RWPE1 (cell line): ENCODE results near the gene TRIM41.
"Not testable (repeated sequence)": the region's sequence is repeated elsewhere in the genome, so short reads cannot be mapped to it uniquely, and the experiment has no call there.

Experiments
- CTCF ChIA-PET: fragments of 350-600 bp; sonication (Branson Sonifier 250); formaldehyde crosslinking; extraction: SDS; loops from one replicate; lab custom pipeline; 2021; lab: Yijun Ruan, JAX
- POLR2A ChIA-PET: fragments of 400-600 bp; formaldehyde crosslinking; extraction: SDS; loops from one replicate; lab custom pipeline; 2020; ENCODE audit warnings: antibody characterized with exemption; ENCODE audit not compliant: low non-redundant PET; lab: Yijun Ruan, JAX
- DNase-seq: peaks from one replicate; pipeline ENCODE4 v3.0.0; 2012; ENCODE audit warnings: low spot score
- H3K27ac ChIP-seq: fragments of 450-650 bp; 2 replicates; pipeline ENCODE4 v1.5.1; 2017
- TF ChIP-seq, protein P1 (sequence below): fragments of 450-650 bp; conservative IDR thresholded peaks from 2 replicates; pipeline ENCODE4 v1.5.1; 2017; ENCODE audit warnings: low read depth, mild to moderate bottlenecking

The TRIM41 gene

DNA sequence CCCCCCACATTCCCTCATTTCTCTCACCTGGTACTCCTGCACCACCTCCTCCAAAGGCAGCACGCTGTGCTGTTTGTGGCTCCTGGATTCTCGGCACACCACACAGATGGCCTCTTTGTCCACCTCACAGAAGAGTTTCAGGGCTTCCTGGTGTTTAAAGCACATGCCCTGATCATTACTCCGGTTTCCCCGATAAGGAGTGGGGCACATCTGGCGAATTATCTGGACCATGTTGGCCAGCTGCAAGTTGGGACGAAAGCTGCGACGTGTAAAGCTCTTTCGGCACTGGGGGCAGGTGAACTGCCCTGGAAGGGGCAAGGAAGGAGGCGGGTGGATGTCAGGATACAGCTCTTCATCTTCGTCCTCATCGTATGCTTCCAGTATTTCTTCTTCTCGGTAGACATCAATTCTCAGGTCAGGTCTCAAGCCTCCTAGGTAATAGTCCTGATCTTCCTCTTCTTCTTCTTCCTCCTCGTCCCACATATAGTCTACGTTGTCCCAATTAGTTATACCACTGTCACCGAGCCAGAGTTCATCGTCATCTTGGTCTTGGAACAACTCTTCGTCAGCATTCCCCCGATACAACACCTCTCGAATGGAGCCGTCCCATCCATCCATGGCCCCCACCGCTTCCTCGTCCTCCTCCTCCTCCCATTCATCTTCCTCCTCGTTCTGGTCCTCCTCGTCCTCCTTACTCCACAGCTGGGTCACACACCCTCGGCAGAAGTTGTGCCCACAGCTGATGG is 37.1 kb downstream of the TRIM41 start:
- POLR2A ChIA-PET = interaction anchor here (0.7 to 0.9 kb wide), 2 partner anchors 10 to 54 kb away, joined by 3 read pairs; no protein-coding TSS in a partner anchor
- peak overlapping the region; percentile 91 for H3K27ac ChIP-seq
- CTCF ChIA-PET = interaction anchor here (0.7 kb wide), 1 partner anchor 92 kb away, joined by 3 read pairs; no protein-coding TSS in a partner anchor
- no peak for DNase-seq
- TF ChIP-seq, protein P1, sequence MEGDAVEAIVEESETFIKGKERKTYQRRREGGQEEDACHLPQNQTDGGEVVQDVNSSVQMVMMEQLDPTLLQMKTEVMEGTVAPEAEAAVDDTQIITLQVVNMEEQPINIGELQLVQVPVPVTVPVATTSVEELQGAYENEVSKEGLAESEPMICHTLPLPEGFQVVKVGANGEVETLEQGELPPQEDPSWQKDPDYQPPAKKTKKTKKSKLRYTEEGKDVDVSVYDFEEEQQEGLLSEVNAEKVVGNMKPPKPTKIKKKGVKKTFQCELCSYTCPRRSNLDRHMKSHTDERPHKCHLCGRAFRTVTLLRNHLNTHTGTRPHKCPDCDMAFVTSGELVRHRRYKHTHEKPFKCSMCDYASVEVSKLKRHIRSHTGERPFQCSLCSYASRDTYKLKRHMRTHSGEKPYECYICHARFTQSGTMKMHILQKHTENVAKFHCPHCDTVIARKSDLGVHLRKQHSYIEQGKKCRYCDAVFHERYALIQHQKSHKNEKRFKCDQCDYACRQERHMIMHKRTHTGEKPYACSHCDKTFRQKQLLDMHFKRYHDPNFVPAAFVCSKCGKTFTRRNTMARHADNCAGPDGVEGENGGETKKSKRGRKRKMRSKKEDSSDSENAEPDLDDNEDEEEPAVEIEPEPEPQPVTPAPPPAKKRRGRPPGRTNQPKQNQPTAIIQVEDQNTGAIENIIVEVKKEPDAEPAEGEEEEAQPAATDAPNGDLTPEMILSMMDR = no peak

DNA sequence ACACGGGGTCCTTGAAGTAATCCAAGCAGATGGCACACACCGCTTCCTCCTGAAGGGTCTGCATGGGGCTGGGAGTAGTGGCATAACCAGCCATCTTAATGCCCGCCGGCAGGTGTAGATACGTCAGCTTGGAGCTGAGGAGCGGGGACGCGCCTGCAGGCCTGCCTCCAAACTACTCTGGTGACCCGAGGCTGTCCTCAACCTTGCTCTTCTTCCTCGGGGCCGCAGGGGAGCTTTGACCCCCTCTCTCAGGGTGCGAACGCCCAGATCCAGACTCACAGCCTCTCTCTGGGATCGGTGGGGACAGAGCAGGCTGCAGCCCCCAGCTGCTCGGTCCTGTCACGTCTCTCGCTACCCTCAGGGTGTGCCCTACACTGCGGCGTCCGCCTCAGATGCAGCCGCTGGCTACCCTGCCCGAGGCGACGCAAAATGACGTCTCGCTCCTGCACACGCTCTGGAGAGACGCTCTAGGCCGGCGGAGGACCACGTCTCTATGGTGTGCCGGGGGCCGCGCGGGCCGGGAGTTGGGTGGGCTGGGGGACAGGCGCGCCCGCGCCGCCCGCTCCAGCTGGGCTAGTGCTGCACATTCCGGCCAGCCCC is 37.7 kb downstream of the TRIM41 start, which contains the start of gene TRIM52:
Gene TRIM52, minus strand, starts transcription at position 424 of the 600 bp plus-strand sequence. Its CDS starts 330 bp downstream, at position 94.
- TF ChIP-seq, protein P1 = no peak
- CTCF ChIA-PET = interaction anchor here (0.5 to 0.7 kb wide), 2 partner anchors 73 to 93 kb away, joined by 3 read pairs; no protein-coding TSS in a partner anchor
- peak within 1 kb of the TSS; percentile 91 for H3K27ac ChIP-seq
- POLR2A ChIA-PET = interaction anchor here (0.7 to 0.9 kb wide), 2 partner anchors 10 to 458 kb away, joined by 3 to 4 read pairs; no protein-coding TSS in a partner anchor
- DNase-seq = peak; percentile 87

DNA sequence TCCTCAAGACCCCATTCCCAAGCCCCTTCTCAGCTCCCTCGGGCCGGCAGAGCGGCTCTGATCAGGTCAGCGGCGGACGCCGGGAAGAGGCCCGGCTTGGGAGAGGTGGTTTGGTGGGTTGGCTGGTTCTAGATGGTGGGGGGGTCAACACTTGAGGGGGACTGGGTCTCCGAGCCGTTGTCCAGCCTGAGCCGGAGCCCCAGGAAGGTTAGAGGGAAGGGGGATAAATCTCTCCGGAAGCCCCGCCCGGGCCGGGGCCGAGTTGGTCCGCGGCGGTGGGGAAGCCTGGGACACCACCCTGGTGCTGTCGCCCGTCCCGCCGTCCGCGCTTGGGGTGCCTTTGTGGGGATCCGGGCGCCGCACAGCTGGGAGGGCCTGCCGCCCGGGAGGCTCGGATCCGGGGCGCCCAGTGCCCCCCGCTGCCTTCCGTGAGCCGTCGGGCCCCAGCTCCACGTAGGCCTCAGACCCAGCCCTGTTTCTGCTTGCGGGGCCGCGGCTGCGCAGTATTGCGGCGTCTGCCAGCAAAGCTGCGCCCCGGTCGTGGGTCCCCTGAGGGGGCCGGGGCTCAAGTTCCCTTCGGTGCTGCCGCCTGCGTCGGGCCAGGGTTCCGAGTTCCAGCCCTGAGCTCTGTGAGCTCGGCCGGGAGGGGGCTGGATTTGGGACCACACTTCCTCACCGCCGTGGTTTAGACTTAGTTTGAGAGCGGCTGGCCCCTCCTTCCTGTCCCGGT is 38.4 kb downstream of the TRIM41 start:
- peak; percentile 62 for DNase-seq
- H3K27ac ChIP-seq = peak overlapping the region; percentile 91
- ChIA-PET CTCF (interaction anchor here (0.5 kb wide), 1 partner anchor 74 kb away, joined by 3 read pairs; no protein-coding TSS in a partner anchor), POLR2A (interaction anchor here (0.7 to 1.0 kb wide), 3 partner anchors 11 to 458 kb away, joined by 3 to 4 read pairs (median 3); no protein-coding TSS in a partner anchor)
- TF ChIP-seq, protein P1 = no peak

DNA sequence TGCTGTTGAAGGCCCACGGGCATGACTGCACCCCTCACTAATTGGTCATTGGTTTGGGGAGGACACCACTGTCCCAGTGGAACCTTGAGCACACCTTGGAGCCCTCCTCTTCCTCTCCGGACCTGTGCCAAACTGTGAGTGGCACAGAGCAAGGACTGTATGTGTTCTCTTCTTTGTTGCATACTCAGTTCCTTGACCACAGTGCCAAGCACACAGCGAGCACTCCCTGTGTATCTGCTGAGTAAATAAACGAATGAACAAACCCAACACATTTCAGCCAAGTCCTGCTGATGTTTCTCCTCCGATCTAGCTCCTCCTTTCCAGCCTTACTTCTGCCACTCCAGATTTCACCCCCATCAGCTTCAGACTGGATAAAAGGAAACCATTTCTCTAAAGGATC is 40.6 kb downstream of the TRIM41 start:
- ChIA-PET POLR2A (no interaction called here), CTCF (no interaction called here)
- no peak for DNase-seq
- TF ChIP-seq, protein P1 = no peak
- H3K27ac ChIP-seq = no peak overlapping the region

DNA sequence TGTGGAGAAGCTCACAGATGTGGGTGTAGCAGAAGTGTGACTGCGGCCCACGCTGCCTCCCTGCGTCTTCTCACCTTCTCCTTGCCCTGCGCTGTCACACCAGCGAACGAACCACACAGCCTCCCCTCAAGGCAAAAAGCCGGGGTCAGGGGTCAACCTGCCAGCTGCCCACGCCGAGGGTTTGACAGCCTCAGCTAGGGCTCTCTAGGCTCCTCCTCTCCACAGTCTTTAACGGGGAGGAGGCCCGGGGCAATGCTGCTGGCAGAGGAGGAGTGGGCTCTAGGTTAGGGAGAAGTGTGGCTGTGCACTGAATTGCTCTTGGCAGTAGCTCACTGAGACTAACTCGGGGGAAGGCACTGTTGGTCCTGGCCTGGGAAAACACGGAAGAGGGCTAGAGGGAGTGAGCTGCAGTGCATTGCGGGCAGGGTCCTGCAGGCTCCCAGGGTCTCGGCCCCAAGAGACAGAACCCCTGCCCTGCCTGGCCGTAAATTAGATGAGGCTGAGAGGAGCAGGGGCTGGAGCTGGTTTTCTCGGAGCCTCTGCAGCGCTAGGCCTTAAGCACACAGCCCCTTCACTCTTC is 42.1 kb downstream of the TRIM41 start:
- POLR2A ChIA-PET = no interaction called here
- CTCF ChIA-PET = no interaction called here
- 0 out of 2 replicates have a peak overlapping the region, but pooled peaks have one; percentile 5 for H3K27ac ChIP-seq
- TF ChIP-seq, protein P1 = no peak
- DNase-seq = no peak

DNA sequence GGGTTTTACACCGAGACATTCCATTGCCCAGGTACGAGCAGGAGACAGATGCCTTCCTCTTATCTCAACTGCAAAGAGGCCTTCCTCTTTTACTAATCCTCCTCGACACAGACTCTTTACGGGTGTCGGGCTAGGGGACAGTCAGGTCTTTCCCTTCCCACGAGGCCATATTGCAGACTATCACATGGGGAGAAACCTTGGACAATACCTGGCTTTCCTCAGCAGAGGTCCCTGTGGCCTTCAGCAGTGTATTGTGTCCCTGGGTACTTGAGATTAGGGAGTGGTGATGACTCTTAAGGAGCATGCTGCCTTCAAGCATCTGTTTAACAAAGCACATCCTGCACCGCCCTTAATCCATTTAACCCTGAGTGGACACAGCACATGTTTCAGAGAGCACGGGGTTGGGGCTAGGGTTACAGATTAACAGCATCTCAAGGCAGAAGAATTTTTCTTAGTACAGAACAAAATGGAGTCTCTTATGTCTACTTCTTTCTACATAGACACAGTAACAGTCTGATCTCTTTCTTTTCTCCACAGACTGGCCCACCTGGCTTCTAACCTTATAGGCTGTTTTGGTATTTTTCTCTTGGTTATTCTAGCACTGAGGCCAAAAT is 44.3 kb downstream of the TRIM41 start:
- DNase-seq, CTCF ChIA-PET, H3K27ac ChIP-seq, POLR2A ChIA-PET: not testable (repeated sequence)

DNA sequence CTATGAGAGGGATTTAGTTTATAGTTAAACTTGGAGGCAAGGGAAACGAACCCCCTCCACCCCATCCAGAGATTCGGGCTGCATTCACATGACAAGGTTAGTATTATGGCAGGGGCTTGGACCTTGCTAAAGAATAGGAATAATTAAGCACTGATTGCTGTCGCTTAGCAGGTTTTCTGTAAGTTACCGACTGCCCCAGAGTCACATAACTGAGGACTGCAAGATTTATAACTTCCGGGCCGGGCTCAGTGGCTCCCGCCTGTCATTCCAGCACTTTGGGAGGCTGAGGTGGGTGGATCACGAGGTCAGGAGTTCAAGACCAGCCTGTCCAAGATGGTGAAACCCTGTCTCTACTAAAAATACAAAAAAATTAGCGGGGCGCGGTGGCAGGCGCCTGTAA is 44.8 kb downstream of the TRIM41 start:
- POLR2A ChIA-PET, CTCF ChIA-PET, H3K27ac ChIP-seq, DNase-seq: not testable (repeated sequence)
